NCI-H1048 (cell line): Measurements from ENCODE around the gene GABRG3.

ENCODE experiments used
- DNase-seq: peaks from one replicate; lab custom pipeline; 2025; lab: John Stamatoyannopoulos, UW

Gene GABRG3

DNA sequence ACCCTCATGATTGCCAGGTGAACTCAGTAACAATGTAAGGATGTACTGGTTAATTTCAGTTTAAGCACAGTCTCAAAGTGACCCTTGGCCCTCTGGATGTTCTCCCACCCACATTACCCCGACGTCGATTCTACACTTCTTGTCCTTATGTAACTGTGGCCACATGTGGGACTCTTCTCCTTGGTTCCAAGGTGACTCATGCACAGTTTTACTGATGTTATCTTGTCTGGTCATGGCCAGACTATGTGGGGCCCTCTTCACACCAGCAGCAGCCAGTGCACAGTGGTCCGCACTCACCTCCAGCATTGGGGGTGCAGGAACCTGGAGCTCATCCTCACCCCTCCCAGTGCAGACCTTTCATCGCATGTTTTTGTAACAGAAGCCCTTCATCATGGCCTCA lies 608.8 kb downstream of the GABRG3 start:
- no peak for DNase-seq

DNA sequence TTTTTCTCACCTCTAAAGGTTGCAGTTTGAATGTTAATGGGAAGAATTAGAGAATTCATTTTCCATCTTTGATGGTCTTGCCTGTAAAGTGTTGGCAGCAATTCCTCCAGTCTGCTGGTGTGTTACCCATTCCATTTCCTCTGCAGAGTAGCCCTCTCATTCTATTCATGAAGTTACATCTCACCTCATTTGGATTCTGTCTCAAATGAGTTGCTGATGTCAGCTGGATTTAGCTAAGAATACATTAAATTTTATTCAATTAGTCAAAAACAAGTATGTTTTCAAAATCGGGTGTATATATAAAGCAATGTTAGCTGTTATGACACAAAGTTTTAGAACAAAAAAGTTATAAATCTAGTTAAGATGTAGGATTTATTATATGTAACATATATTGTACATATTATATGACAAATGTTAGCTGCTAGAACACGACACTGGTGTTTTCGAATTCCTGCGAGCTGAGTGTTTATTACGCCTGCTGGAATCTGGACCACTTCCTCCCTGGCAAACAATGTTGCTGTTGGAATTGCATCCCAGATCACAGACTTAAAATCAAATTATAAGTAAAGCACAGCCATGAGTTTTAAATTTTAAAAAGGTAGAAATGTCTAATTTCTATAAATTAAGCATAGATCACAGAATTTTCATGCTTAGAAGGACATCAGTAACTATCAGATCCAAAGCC lies 611.9 kb downstream of the GABRG3 start:
- no peak for DNase-seq

DNA sequence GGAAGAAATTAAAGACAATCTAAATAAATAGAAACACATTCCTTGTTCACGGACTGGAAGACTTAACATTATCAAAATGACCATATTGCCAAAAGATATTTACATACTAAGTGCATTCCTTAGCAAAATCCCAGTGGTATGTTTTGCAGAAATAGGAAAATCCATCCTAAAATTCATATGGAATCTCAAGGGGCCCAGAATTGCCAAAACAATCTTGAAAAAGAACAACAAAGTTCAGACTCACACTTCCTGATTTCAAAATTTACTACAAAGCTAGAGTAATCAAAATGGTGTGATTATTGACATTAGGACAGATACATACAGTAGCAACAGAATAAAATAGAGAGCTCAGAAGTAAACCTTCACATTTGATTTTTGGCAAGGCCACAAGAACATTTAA lies 612.7 kb downstream of the GABRG3 start:
- DNase-seq, result no peak

DNA sequence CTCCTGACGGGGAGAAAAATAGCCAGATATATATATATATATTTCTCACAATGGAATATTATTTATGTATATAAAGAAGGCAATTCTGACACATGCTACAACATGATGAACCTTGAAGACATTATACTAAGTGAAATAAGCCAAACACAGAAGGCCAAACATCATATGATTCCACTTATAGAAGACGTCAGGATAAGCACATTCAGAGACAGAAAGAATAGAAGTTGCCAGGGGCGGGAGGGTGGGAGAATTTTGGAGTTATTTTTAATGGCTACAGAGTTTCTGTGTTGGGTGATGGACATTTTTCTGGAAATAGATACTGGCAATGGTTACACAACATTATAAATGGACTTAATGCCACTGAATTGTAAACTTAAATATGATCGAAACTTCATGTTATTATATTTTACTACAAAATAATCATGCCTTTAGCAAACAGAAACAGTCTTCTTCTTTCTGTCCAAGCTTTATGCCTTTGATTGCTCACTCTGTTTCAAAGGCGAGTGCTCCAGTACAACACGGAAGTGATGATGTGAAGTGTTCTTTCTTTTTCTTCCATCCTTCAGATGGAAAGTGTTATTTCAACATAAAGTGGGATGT lies 614.2 kb downstream of the GABRG3 start:
- DNase-seq, result no peak

DNA sequence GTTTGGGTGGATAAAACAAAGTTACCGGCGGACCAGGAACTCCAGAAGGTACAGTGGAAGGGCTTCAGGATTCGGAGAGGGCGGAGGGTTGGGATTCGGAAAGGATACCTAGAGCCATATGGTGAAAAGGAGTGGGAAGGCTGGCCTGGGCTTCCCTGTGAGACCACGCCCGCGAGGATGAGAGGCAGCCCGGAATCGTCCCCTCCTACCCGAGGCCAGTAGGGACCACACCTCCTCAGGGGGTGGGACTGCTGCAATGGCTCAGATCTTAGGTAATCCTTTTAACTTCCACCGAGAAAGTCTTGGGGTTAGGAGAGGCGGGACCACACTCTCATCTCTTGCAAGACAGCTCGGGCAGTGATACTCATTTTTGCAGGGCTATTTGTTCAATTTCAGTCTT lies 616.8 kb downstream of the GABRG3 start:
- DNase-seq, result no peak

DNA sequence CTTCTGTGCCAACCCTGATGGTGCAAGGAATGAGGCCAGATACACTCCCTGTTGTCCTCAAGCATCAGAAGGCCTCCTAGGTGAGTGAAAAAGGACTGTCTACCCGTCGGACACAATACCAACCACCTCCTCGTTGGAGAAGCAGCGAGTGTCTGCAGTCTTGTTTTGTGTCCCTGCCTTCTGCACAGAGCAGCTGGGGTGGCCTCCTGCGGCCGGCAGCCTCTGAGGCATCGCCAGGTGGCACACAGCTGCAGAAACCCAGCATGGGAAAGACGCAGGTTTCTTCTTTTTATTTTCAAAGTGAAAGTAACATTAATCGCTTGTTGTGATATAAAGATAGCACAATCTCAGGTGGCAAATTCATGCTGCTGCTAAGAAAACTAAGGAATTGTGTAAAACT lies 618.3 kb downstream of the GABRG3 start:
- no peak for DNase-seq

DNA sequence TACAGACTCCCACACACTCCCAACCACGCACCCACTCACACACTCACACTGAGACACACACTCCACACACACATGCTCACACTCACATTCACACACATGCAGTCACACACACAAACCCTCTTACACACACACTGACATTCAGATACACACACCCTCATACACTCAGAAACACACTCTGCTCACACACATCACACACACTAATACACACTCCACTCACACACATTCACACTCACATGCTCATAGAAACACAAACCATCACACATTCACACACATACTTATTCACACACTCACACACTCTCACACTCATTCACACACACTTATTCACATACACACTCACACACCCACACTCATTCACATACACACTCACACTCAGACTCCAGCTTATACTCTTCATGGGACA lies 618.8 kb downstream of the GABRG3 start:
- DNase-seq, result no peak
